Measurements from ENCODE around the gene PEF1. TPM values are rescaled to one million over a fixed set of nuclear protein-coding genes. Genes with fewer than 3 reads are reported as not detected.

Gene PEF1
- total and polyA plus RNA-seq, 7 donors, result 52.9 to 87.4 (median 66.4) TPM

DNA sequence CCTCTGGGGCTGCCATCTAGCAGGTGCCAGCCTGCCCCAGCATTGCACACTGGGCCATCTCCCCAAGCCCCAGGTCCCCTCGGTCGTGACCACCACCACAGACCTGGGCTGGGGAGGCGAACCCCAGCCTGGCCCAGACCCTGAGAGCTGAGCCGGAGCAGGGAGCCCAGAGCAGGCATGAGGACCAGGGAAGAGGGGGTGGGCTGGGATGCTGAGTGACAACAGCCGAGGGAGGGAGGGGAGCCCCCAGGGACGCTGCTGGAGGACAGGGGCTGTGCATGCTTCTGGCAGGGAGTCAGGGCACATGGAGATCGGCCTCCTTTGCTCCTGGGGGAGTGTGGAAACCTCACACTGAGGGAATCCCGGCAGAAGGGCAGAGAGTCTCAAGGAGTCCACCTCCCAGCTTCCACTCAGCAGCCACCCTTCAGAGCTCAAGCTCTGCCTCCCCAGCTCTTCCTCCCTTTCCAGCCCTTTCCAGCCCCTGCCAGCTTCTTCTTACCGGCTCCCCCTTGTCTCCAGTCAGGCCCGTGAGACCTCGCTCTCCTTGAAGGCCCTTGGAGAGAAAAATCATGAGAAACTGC, 23.7 kb upstream of the PEF1 start:
- no peak overlapping the region for H3K4me3 ChIP-seq
- H3K4me1 ChIP-seq, result peaks cover 0 to 79% (median 66%) of the 10 kb centered on the region in 4 donors
- peaks cover 0 to 20% (median 3%) of the 10 kb centered on the region in 4 donors for H3K36me3 ChIP-seq
- WGBS, 2 donors, result 86% methylated on average over 11 of the region's 11 CpGs
- H3K9me3 ChIP-seq, result no peaks in the 10 kb centered on the region
- intact Hi-C loops (cut with DNase I), result loop anchor here (2.0 to 10.0 kb wide), 2 partner anchors 46 to 296 kb away; no protein-coding TSS in a partner anchor
- TF ChIP-seq, protein P1, sequence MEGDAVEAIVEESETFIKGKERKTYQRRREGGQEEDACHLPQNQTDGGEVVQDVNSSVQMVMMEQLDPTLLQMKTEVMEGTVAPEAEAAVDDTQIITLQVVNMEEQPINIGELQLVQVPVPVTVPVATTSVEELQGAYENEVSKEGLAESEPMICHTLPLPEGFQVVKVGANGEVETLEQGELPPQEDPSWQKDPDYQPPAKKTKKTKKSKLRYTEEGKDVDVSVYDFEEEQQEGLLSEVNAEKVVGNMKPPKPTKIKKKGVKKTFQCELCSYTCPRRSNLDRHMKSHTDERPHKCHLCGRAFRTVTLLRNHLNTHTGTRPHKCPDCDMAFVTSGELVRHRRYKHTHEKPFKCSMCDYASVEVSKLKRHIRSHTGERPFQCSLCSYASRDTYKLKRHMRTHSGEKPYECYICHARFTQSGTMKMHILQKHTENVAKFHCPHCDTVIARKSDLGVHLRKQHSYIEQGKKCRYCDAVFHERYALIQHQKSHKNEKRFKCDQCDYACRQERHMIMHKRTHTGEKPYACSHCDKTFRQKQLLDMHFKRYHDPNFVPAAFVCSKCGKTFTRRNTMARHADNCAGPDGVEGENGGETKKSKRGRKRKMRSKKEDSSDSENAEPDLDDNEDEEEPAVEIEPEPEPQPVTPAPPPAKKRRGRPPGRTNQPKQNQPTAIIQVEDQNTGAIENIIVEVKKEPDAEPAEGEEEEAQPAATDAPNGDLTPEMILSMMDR (IDR thresholded peaks at IDR 0.05), result no peak
- TF ChIP-seq POLR2AphosphoS5 (IDR thresholded peaks at IDR 0.05), result no peak
- no peak for TF ChIP-seq EP300 (IDR thresholded peaks at IDR 0.05)
- no peak for TF ChIP-seq POLR2A (IDR thresholded peaks at IDR 0.05)
- no peak for DNase-seq
- H3K27ac ChIP-seq, result peak overlapping the region in 3 of 4 donors; percentile 4 to 82 (median 81)
- no peaks in the 10 kb centered on the region for H3K27me3 ChIP-seq

DNA sequence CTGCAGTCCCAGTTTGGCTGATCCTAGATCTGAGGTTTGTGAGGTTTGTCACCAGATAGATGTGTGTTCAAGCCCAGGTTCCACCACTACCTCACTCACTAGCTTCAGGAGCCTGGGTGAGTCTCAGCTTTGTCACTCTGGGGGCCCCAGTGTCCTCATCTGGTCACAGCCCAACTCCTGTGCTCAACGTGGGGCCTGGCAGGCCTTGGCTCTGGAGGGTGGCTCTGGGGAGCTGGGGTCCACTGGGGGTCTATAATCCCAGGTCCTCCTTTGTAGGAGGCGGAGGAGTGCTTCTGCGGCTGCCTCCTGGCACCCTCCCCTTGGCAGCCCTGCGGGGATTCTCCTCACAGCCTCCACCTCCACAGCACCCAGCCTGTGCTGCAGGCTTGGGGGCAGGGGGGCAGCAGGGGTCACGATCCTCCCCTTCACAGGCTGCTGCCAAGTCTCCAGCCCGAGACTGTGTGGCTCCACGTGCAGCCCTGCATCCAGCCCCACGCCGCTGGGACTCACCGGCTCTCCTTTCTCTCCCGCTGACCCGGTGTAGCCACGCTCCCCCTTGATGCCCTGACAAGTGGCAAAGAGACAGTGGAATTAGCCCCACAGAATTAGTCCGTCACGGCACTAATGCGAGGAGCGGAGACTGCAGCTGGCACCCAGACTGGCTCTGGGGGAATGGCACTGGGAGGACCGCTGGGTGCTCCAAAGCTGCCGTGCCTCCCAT, 22.5 kb upstream of the PEF1 start:
- H3K4me1 ChIP-seq, result peaks cover 0 to 68% (median 55%) of the 10 kb centered on the region in 4 donors
- DNase-seq, result no peak
- H3K9me3 ChIP-seq, result no peaks in the 10 kb centered on the region
- 80 to 88% methylated on average over 19 of the region's 19 CpGs for WGBS, 2 donors
- TF ChIP-seq EP300 (IDR thresholded peaks at IDR 0.05) (no peak), POLR2A (IDR thresholded peaks at IDR 0.05) (no peak), POLR2AphosphoS5 (IDR thresholded peaks at IDR 0.05) (no peak)
- TF ChIP-seq, protein P1 (IDR thresholded peaks at IDR 0.05), result no peak
- no peaks in the 10 kb centered on the region for H3K27me3 ChIP-seq
- peaks cover 0 to 20% (median 4%) of the 10 kb centered on the region in 4 donors for H3K36me3 ChIP-seq
- peak overlapping the region; percentile 14 to 70 (median 60) for H3K27ac ChIP-seq
- no peak overlapping the region for H3K4me3 ChIP-seq
- intact Hi-C loops (cut with DNase I), result loop anchor here (10.0 kb wide), 1 partner anchor 298 kb away; no protein-coding TSS in a partner anchor

DNA sequence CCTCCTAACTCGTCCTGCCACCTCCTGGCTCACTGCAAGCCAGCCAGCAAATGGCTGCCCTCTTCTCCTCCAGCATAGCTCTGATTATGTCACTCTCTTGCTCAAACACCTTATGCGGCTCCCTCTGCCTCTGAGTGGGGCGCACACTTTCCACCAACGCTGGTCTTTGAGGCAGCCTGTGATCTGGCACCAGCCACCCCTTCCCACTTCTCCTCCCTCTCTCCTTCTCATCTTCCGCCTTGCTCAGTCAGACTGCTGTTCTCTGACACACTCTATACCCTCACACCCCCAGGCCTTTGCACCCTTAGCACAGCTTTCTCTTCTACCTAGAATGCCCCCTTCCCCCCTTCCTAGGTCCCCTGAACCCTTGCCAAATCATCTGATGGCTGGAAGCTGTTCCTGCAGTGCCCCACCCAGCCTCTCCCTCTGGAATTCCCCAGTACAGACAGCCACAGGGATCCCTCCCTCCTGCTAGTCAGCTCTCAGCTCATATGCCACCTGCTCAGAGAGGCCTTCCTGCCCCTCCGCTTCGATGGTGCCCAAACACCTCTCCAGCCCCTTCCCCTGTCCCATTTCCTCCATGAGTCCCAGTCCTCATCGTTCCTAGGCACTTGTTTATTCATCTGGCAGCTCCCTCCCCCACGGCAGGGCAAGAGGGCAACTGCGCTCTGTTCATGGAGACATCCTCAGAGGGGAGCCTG, 21.7 kb upstream of the PEF1 start:
- H3K36me3 ChIP-seq, result peaks cover 0 to 19% (median 5%) of the 10 kb centered on the region in 4 donors
- DNase-seq, result no peak
- WGBS, 2 donors, result 19 to 58% methylated on average over 10 of the region's 10 CpGs
- no peaks in the 10 kb centered on the region for H3K27me3 ChIP-seq
- H3K4me1 ChIP-seq, result peaks cover 0 to 60% (median 49%) of the 10 kb centered on the region in 4 donors
- no peaks in the 10 kb centered on the region for H3K9me3 ChIP-seq
- H3K27ac ChIP-seq, result peak overlapping the region; percentile 14 to 70 (median 60)
- no peak overlapping the region for H3K4me3 ChIP-seq
- TF ChIP-seq POLR2AphosphoS5 (IDR thresholded peaks at IDR 0.05) (peak in 1 of 4 donors; percentile 19), EP300 (IDR thresholded peaks at IDR 0.05) (no peak)
- intact Hi-C loops (cut with DNase I), result loop anchor here (1.0 to 10.0 kb wide), 2 partner anchors 38 to 298 kb away; partner anchors contain the start of gene COL16A1

DNA sequence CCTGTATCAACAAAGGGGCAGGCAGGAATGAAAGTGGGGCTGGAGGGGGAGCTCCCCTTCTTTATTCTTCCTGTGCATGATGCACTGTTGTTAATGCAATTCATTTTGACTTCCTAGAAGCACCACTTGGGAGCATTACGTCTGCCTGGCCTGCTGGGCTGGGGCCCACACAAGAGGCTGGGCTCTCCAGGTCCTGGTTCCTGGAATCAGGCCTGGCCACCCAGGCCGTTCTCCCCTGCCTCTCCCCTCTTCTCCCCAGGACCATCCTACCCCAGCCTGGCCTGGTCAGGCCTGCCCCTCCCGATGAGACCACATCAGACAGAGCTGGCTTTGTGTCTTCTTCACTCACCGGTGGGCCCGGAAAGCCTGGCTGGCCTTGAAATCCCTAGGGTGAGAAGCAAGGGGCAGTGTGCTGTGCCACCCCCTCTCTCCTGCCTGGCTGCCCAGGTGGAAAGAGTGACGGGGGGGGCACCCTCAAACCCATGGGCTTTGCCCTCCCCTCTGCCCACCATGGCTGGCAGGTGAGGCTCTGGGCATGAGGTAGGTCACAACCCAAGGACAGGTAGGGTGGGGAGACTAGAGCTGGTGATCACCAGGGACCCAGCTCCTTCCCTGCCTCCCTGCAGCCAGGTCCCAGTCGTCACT, 20.7 kb upstream of the PEF1 start:
- Histone ChIP-seq H3K4me1 (peaks cover 0 to 49% (median 38%) of the 10 kb centered on the region in 4 donors), H3K27me3 (no peaks in the 10 kb centered on the region), H3K4me3 (no peak overlapping the region), H3K36me3 (peaks cover 0 to 26% (median 5%) of the 10 kb centered on the region in 4 donors), H3K27ac (peak overlapping the region in 2 of 4 donors; percentile 63 to 70), H3K9me3 (no peaks in the 10 kb centered on the region)
- WGBS, 2 donors, result 74 to 86% methylated on average over 7 of the region's 7 CpGs
- intact Hi-C loops (cut with DNase I), result loop anchor here (10.0 kb wide), 1 partner anchor 299 kb away; no protein-coding TSS in a partner anchor
- no peak for DNase-seq
- TF ChIP-seq, protein P1 (IDR thresholded peaks at IDR 0.05), result no peak
- TF ChIP-seq EP300 (IDR thresholded peaks at IDR 0.05), result no peak
- no peak for TF ChIP-seq POLR2A (IDR thresholded peaks at IDR 0.05)
- TF ChIP-seq POLR2AphosphoS5 (IDR thresholded peaks at IDR 0.05), result no peak
